Endothelial cell of umbilical vein (primary cell): Measurements from ENCODE around the gene PGF. TPM values are rescaled to one million over a fixed set of nuclear protein-coding genes. Genes with fewer than 3 reads are reported as not detected.
A peak's percentile ranks its signal among the peaks of the same experiment; 100 is the strongest.

Source experiments
- BruUV-seq: library from RNA; stranded (reverse); fragments of 400-500 nt; replicated peaks from 2 replicates; lab custom pipeline; 2021; lab: Mats Ljungman, UMichigan
- CTCF ChIA-PET: fragments of 300-600, 350-600 bp; sonication (Branson Sonifier 250); formaldehyde crosslinking; loops from one replicate; lab custom pipeline; 2021; ENCODE audit warnings: antibody characterized with exemption, inconsistent platforms; lab: Charles Lee
- POLR2A ChIA-PET: fragments of 300-600, 350-600 bp; sonication (Branson Sonifier 250); formaldehyde crosslinking; loops from one replicate; lab custom pipeline; 2021; ENCODE audit warnings: antibody characterized with exemption, inconsistent platforms; lab: Charles Lee
- DNase-seq: peaks from one replicate; pipeline ENCODE4 v3.0.0-alpha.2; 2011; ENCODE audit warnings: low read depth, low spot score
- FAIRE-seq: peaks from 2 replicates; lab custom pipeline; 2011; peaks lifted over from hg19 to GRCh38; lab: Jason Lieb, UNC
- H2AFZ ChIP-seq: 2 replicates; pipeline ENCODE4 v1.6.0; 2012; ENCODE audit warnings: low read depth, low read length, control low read depth, inconsistent platforms
- H3K27ac ChIP-seq: 2 replicates; pipeline ENCODE4 v1.5.1; 2011; ENCODE audit warnings: low read depth, mild to moderate bottlenecking, control low read depth, low read length, moderate library complexity; ENCODE audit not compliant: insufficient read depth
- H3K27me3 ChIP-seq, 2 experiments: 2 replicates each; pipeline versions ENCODE4 v1.6.0 to v1.6.1; 2011; ENCODE audit warnings: low read length in 2 of 2, mixed read lengths in 1 of 2; ENCODE audit not compliant: control insufficient read depth in 2 of 2, insufficient read depth in 2 of 2
- H3K36me3 ChIP-seq, 2 experiments: 2 replicates in 1 of 2; 3 replicates in 1 of 2; pipeline ENCODE4 v1.5.1; 2011; ENCODE audit warnings: low read length in 2 of 2, mild to moderate bottlenecking in 1 of 2, moderate library complexity in 1 of 2; ENCODE audit not compliant: control insufficient read depth in 2 of 2, insufficient read depth in 2 of 2; ENCODE audit errors: extremely low read depth in 1 of 2
- H3K4me1 ChIP-seq: 3 replicates; pipeline ENCODE4 v1.5.1; 2011; ENCODE audit warnings: mild to moderate bottlenecking, low read length; ENCODE audit not compliant: control insufficient read depth, insufficient read depth; ENCODE audit errors: extremely low read depth
- H3K4me2 ChIP-seq: 2 replicates; pipeline ENCODE4 v1.6.1; 2011; ENCODE audit warnings: low read length, control low read depth, mixed read lengths; ENCODE audit not compliant: insufficient read depth
- H3K4me3 ChIP-seq, 3 experiments: fragments of 200-600 bp in 1 of 3; sonication (generic), shearing (Covaris generic) in 1 of 3; replicated peaks in 1 of 3; 2 replicates each; pipeline ENCODE4 v1.5.1; 2011 to 2016; ENCODE audit warnings: control low read depth in 3 of 3, low read length in 3 of 3, mild to moderate bottlenecking in 2 of 3, inconsistent platforms in 1 of 3, low read depth in 1 of 3, moderate library complexity in 1 of 3; ENCODE audit not compliant: insufficient read depth in 1 of 3
- H3K79me2 ChIP-seq: 2 replicates; pipeline ENCODE4 v1.6.0; 2012; ENCODE audit warnings: low read length, inconsistent platforms; ENCODE audit not compliant: control insufficient read depth, insufficient read depth
- H3K9ac ChIP-seq: replicated peaks from 2 replicates; pipeline ENCODE3; 2011; ENCODE audit warnings: low read length, control low read depth; ENCODE audit not compliant: insufficient read depth; ENCODE audit errors: extremely low read depth
- H3K9me1 ChIP-seq: replicated peaks from 3 replicates; pipeline ENCODE4 v1.6.0; 2011; ENCODE audit warnings: mild to moderate bottlenecking, low read length; ENCODE audit not compliant: control insufficient read depth, insufficient read depth; ENCODE audit errors: extremely low read depth
- H3K9me3 ChIP-seq: replicated peaks from 2 replicates; pipeline ENCODE4 v1.5.1; 2012; ENCODE audit warnings: low read length, inconsistent platforms; ENCODE audit not compliant: control insufficient read depth, insufficient read depth
- H4K20me1 ChIP-seq: replicated peaks from 2 replicates; pipeline ENCODE3; 2011; ENCODE audit warnings: mild to moderate bottlenecking, low read length; ENCODE audit not compliant: control insufficient read depth, insufficient read depth; ENCODE audit errors: extremely low read depth
- EZH2 ChIP-seq: IDR thresholded peaks from 2 replicates; pipeline ENCODE4 v1.6.1; 2012; ENCODE audit warnings: borderline replicate concordance, low read depth, mild to moderate bottlenecking, moderate library complexity, low read length, inconsistent platforms; ENCODE audit not compliant: severe bottlenecking
- FOS ChIP-seq: IDR thresholded peaks from 2 replicates; pipeline ENCODE4 v1.6.1; 2011; ENCODE audit warnings: mild to moderate bottlenecking, low read length, moderate library complexity, borderline replicate concordance; ENCODE audit not compliant: insufficient read depth
- GATA2 ChIP-seq: IDR thresholded peaks from 2 replicates; pipeline ENCODE4 v1.7.0; 2011; ENCODE audit warnings: low read depth, mild to moderate bottlenecking, moderate library complexity, mixed read lengths, low read length; ENCODE audit not compliant: insufficient read length, insufficient read depth
- JUN ChIP-seq: IDR thresholded peaks from 2 replicates; pipeline ENCODE4 v1.6.1; 2011; ENCODE audit warnings: borderline replicate concordance, low read depth; ENCODE audit not compliant: insufficient read length, insufficient read depth
- MAX ChIP-seq: IDR thresholded peaks from 2 replicates; pipeline ENCODE4 v1.6.1; 2011; ENCODE audit not compliant: insufficient read depth, insufficient read length
- MYC ChIP-seq: IDR thresholded peaks from one replicate; pipeline ENCODE4 v1.6.1; 2011; ENCODE audit warnings: mild to moderate bottlenecking, low read depth, low read length
- POLR2A ChIP-seq: IDR thresholded peaks from 2 replicates; pipeline ENCODE4 v1.6.1; 2012; ENCODE audit warnings: low read depth, mild to moderate bottlenecking, control low read depth, low read length
- POLR2AphosphoS5 ChIP-seq: IDR thresholded peaks from 2 replicates; pipeline ENCODE4 v1.6.1; 2012; ENCODE audit warnings: low read depth, mild to moderate bottlenecking, control low read depth, low read length, moderate library complexity; ENCODE audit not compliant: insufficient read depth
- dilution Hi-C: fragments of 300-500 bp; cut with MboI; formaldehyde crosslinking; loops from one replicate; pipeline ENCODE4 v1.15.0; 2019; ENCODE audit warnings: low sequenced_read_pairs; ENCODE audit not compliant: extremely low pct_ligation_motif_present
- intact Hi-C: fragments of 100-400 bp; cut with micrococcal nuclease; formaldehyde crosslinking; loops from one replicate; pipeline ENCODE4 v1.10.0; 2022
- polyA plus RNA-seq, 4 experiments: library from polyadenylated mRNA; depleted of rRNA in 3 of 4; stranded (reverse) in 3 of 4; unstranded in 1 of 4; fragments of >200 nt; gene quantifications; 2 replicates each; pipeline versions ENCODE4 v1.2.1 to v1.2.3, GENCODE V29; 2011 to 2012; ENCODE audit warnings: missing spikeins in 1 of 4
- total RNA-seq: library from RNA; stranded (reverse); gene quantifications from 2 replicates; pipeline ENCODE4 v1.2.3, GENCODE V29; 2021
- TF ChIP-seq, protein P1 (sequence below), 2 donors: IDR thresholded peaks; 1 replicate in 1 of 2; 2 replicates in 1 of 2; pipeline ENCODE4 v1.5.1; 2011; ENCODE audit warnings: low read length in 2 of 2, mild to moderate bottlenecking in 2 of 2, moderate library complexity in 2 of 2, control low read depth in 1 of 2, inconsistent platforms in 1 of 2, low read depth in 1 of 2; ENCODE audit not compliant: insufficient read depth in 1 of 2; ENCODE audit errors: extremely low read depth in 1 of 2

PGF gene
- total and polyA plus RNA-seq, 2 donors (not counting 3 experiments of a cell fraction or from before 2014, with no cell fraction given), result 89.0 to 206 TPM

- H3K79me2 ChIP-seq, result peaks cover 56% of the 10 kb centered on the region
- no peak for DNase-seq
- ChIA-PET POLR2A (interaction anchor here (0.7 kb wide), 1 partner anchor 53 kb away, joined by 3 read pairs; the partner anchor contains the start of gene EIF2B2), CTCF (interaction anchor here (0.7 to 1.2 kb wide), 5 partner anchors 10 to 139 kb away, joined by 3 to 5 read pairs (median 3); no protein-coding TSS in a partner anchor)
- no peak overlapping the region for H2AFZ ChIP-seq
- no peak overlapping the region for H3K4me2 ChIP-seq
- TF ChIP-seq POLR2AphosphoS5 (no peak), POLR2A (peak; percentile 6)
- H3K36me3 ChIP-seq, result peaks cover 25 to 53% of the 10 kb centered on the region in 2 experiments
- H3K27me3 ChIP-seq, result no peaks in the 10 kb centered on the region
- H3K4me1 ChIP-seq, result peaks cover 44% of the 10 kb centered on the region
- H3K27ac ChIP-seq, result no peak overlapping the region
- H3K9me3 ChIP-seq, result no peaks in the 10 kb centered on the region
- no peaks in the 10 kb centered on the region for H3K9me1 ChIP-seq
- FAIRE-seq, result no peak
- H3K4me3 ChIP-seq, result no peak overlapping the region
- no peaks in the 10 kb centered on the region for H4K20me1 ChIP-seq
- intact Hi-C loops, result no loop called here
- H3K9ac ChIP-seq, result no peak overlapping the region
- dilution Hi-C loops, result no loop called here
- BruUV-seq, result no TSS peak
These were observed 5.4 kb downstream of the PGF start for GRCh38 chr14:74949859-74950573.

GRCh38 chr14:74949191-74949601 lies 6.2 kb downstream of the PGF start:
- Histone ChIP-seq H2AFZ (no peak overlapping the region), H3K27ac (no peak overlapping the region), H3K9me3 (no peaks in the 10 kb centered on the region), H3K36me3 (peaks cover 25 to 53% of the 10 kb centered on the region in 2 experiments), H3K79me2 (peaks cover 48% of the 10 kb centered on the region), H3K4me1 (peaks cover 44% of the 10 kb centered on the region), H3K4me3 (no peak overlapping the region), H4K20me1 (no peaks in the 10 kb centered on the region), H3K9me1 (no peaks in the 10 kb centered on the region), H3K9ac (no peak overlapping the region), H3K27me3 (no peaks in the 10 kb centered on the region), H3K4me2 (no peak overlapping the region)
- intact Hi-C loops, result no loop called here
- ChIA-PET POLR2A (interaction anchor here (0.7 kb wide), 1 partner anchor 54 kb away, joined by 3 read pairs; the partner anchor contains the start of gene EIF2B2), CTCF (interaction anchor here (1.1 to 1.2 kb wide), 3 partner anchors 18 to 139 kb away, joined by 3 to 4 read pairs (median 3); no protein-coding TSS in a partner anchor)
- DNase-seq, result no peak
- no peak for FAIRE-seq
- dilution Hi-C loops, result no loop called here
- TF ChIP-seq FOS (no peak), MAX (no peak), MYC (no peak), POLR2A (no peak), POLR2AphosphoS5 (no peak), GATA2 (no peak), EZH2 (no peak), JUN (no peak)
- TF ChIP-seq, protein P1, sequence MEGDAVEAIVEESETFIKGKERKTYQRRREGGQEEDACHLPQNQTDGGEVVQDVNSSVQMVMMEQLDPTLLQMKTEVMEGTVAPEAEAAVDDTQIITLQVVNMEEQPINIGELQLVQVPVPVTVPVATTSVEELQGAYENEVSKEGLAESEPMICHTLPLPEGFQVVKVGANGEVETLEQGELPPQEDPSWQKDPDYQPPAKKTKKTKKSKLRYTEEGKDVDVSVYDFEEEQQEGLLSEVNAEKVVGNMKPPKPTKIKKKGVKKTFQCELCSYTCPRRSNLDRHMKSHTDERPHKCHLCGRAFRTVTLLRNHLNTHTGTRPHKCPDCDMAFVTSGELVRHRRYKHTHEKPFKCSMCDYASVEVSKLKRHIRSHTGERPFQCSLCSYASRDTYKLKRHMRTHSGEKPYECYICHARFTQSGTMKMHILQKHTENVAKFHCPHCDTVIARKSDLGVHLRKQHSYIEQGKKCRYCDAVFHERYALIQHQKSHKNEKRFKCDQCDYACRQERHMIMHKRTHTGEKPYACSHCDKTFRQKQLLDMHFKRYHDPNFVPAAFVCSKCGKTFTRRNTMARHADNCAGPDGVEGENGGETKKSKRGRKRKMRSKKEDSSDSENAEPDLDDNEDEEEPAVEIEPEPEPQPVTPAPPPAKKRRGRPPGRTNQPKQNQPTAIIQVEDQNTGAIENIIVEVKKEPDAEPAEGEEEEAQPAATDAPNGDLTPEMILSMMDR (IDR thresholded peaks at IDR 0.05; ENCODE audit: extremely low read depth in 1 of 2, insufficient read depth in 1 of 2, low read depth in 1 of 2, low read length in 2 of 2), result no peak
- no TSS peak for BruUV-seq
